Stimulated activated CD8-positive, alpha-beta memory T cell treated with anti-CD3 and anti-CD28 coated beads, Interleukin-2, amount 100 ng/mL, for 48 hours (primary cell): ENCODE data around the gene CNTNAP2.
"Not testable (repeated sequence)": the region's sequence is repeated elsewhere in the genome, so short reads cannot be mapped to it uniquely, and the experiment has no call there.

Source experiments
- DNase-seq, 2 donors: peaks; one replicate each; pipeline ENCODE4 v3.0.0-alpha.2; 2020; ENCODE audit warnings: low read depth in 2 of 2

Gene CNTNAP2

GRCh38 chr7:147096629-147097028 is 980.0 kb downstream of the CNTNAP2 start:
- no peak for DNase-seq

GRCh38 chr7:147103224-147103623 is 986.6 kb downstream of the CNTNAP2 start:
- no peak for DNase-seq

- DNase-seq, result no peak
These were observed 990.1 kb downstream of the CNTNAP2 start for GRCh38 chr7:147106746-147107145.

DNA sequence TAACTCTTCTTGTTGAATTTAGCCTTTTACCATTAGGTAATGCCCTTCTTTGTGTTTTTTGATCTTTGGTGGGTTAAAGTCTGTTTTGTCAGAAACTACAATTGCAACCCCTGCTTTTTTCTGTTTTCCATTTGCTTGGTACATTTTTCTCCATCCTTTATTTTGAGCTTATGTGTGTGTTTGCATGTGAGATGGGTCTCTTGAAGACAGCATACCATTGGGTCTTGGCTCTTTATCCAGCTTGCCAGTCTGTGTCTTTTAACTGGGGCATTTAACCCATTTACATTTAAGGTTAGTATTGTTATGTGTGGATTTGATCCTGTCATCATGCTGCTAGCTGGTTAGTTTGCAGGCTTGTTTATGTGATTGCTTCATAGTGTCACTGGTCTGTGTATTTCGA is 997.9 kb downstream of the CNTNAP2 start:
- not testable (repeated sequence) for DNase-seq

GRCh38 chr7:147136352-147136751 is 1019.8 kb downstream of the CNTNAP2 start:
- DNase-seq, result no peak

DNA sequence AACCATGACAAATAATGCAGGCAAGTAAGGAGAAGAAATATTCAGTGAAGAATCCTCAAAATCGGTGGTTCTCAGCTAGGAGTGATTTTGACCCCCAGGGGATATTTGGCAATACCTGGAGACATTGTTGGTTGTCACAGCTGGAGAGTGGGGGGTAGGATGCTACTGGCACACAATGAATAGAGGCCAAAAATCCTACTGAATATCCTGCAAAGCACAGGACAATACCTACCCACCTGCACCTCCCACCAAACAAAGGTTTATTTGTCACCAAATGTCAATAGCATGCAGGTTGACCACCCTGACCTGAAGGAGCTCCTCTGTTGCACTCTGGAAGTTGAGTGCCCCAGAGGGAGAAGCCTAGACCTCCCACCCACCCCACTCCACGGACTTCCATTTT is 1028.6 kb downstream of the CNTNAP2 start:
- DNase-seq, result no peak

- no peak for DNase-seq
These were observed 1029.6 kb downstream of the CNTNAP2 start for GRCh38 chr7:147146169-147146568.

- DNase-seq, result no peak
These were observed 1035.1 kb downstream of the CNTNAP2 start for GRCh38 chr7:147151661-147152060.

DNA sequence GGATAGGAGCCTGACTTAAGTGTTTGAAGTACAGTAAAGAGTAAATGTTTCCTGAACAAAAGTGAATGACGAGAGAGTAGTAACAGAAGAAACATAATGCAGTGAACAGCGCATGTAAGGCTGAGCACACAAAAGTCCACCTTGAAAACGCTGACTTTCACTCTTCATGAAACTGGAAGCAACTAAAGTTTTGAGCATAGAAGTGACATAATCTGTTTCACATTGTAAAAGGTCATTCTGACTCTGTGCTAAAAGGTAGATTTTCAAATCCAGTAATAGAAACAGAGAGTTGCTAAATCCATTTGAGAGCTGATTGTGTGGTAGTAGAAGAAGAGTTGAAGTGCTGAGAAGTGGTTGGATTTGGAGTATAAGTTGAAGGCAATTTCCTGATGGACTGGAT is 1037.0 kb downstream of the CNTNAP2 start:
- DNase-seq, result no peak

GRCh38 chr7:147161405-147161804 is 1044.8 kb downstream of the CNTNAP2 start:
- DNase-seq, result no peak

GRCh38 chr7:147170341-147171012 is 1053.9 kb downstream of the CNTNAP2 start:
- DNase-seq, result no peak

DNA sequence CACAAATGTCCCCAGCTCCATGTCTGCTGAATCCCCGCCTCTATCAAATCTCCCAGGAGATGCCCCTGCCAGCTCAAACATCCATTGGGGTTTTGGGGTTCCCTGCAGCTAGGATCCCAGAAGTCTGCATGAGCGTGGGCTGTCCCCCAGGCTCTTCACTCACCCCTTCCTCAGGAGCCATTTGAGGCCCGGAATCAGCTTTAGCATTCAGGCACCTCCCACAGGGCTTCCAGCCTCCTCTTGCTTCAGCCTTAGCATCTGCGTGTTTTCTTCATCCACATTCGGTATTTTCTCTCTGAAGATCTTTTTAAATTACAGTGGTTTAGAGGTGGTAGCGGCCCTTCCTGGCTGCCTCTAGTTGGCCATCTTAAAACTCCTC is 1054.4 kb downstream of the CNTNAP2 start:
- no peak for DNase-seq

DNA sequence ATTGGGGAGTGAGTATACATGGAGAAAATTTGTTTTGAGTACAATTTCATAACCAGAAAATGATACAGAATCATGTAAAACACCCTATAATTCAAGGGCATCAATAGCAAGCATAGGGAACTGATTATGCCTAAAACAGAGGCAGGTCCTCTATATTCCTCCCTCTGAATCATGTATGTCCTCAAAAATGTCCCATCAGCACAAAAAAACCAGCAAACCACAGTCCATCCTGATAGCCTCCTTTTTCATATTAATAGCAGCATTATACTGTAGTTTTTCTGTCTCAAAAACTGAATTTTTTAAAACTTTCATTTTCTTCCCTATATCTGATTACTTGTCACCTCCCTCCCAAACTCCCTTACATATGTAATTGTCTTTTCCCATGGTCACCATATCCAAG is 1057.3 kb downstream of the CNTNAP2 start:
- no peak for DNase-seq

- no peak for DNase-seq
These were observed 1066.3 kb downstream of the CNTNAP2 start for GRCh38 chr7:147182874-147183273.

GRCh38 chr7:147183276-147183675 is 1066.7 kb downstream of the CNTNAP2 start:
- DNase-seq, result no peak

DNA sequence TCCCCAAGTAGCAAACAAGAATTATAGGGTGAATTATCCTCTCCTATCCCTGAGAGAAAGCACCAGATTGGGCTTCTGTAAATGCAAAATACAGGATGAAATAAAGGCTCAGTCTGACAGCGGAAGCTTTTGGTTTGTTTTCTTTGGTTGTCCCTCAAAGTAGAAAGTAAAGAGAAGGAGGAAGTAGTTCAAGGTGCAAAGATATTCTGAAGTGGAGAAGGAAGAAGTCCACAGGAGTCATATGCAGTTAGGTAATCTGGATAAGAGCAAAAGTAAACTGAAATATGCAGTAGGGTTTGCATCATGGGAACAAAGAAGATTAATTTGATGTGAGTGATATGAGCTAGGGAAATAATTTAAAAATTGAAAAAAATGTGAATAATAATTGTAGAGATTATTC is 1071.9 kb downstream of the CNTNAP2 start:
- DNase-seq, result no peak

DNA sequence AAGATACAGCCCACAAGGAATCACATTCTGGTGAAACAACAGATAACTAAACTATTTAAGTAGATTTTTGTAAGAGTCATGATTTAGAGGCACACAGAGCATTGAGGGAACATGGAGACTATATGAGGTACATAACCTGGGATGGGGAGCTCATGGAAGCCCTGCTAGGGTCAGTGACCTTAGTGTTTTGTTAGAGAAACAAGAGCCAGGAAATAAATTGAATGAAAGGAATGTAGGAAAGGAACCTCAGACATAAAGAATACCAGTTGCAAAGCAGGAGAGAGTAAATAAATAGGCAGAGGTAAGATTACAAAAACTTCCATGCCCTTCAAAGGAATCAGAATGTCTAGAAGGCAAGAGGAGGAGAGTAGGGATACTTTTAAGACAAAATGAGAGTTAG is 1076.9 kb downstream of the CNTNAP2 start:
- no peak for DNase-seq

GRCh38 chr7:147196481-147196880 is 1079.9 kb downstream of the CNTNAP2 start:
- DNase-seq, result no peak

GRCh38 chr7:147197006-147197405 is 1080.4 kb downstream of the CNTNAP2 start:
- DNase-seq, result no peak

DNA sequence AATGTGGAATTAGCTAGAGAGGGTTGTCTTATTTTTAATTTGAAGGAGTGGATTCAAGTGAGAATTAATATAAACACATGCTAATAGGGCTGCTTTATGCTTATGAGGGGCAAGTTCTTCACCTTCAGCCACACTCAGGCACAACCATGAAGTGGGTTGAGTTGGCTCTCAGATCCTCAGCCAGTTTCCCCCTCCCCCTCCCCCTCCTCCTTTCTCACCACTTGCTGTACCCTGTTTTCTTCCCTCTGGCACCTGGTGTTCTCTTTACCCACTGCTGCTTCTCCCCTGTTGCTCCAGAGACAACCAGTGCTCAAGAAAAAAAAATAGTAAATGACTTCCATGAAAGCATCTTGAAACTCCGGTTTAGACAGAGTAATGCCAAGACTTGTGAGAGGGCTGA is 1083.3 kb downstream of the CNTNAP2 start:
- DNase-seq, result no peak

- no peak for DNase-seq
These were observed 1091.4 kb downstream of the CNTNAP2 start for GRCh38 chr7:147207988-147208387.

DNA sequence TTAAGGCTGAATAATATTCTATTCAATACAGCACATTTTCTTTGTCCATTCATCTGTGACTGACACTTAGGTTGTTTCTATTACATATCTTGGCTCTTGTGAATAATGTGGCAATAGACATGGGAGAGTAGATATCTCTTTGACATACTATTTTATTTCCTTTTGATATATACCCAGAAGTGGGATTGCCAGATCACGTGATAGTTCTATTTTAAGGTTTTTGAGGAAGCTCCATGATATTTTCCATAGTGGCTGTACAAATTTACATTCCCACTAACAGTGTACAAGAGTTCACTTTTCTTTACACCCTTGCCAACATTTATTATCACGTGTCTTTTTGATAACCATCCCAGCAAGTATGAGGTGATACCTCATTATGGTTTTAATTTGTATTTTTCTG is 1114.7 kb downstream of the CNTNAP2 start:
- DNase-seq, result no peak

DNA sequence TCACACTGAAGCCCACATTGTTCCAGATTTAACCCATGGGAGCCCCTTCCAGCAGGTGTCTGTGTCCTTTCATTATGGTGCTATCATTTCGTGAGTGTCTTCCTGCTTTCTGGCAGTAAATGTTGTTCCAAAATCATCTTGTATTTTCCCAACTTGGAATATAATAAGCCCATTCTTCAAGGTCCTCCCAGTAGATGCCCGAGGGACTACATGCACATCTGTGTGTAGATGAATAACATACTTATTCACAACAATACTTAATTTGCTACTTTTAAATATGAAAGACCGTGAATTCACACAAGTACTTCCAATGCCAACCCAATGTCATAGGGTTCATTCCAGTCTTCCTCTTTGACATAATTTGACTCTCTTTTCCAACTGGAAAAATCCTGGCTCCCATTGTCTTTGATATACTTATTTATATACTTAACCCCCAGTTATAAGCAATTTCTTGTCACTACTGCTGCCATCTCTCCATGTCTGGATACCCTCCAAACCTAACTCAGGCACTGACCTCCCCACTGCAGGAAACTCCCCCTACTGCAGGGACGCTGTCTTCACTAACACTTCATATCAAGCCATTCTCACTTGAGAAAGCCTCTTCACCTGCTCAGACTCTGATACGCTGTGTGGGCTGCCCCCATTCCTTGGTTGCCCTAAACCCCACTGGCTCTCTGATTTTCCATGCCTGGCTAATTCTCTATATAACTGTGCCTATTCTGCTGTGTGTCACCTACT is 1119.2 kb downstream of the CNTNAP2 start:
- no peak for DNase-seq

DNA sequence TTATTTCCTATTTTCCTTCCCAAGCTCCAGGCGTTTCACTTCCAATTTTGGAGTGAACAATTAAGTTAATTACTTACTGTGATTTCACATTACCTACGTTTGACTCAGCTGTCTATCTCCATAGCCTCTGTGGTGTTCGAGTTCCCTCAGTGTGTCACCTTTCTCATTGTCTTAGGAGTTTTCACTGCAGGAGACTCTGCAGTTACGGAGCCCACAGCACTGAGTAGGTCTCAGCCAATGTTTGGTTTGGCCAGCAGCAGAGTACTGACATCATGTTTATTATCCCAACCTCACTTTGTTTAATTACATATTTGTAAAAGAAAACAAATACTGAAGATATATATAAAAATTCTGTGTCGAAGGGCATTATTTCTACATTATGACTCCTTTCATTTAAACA is 1123.9 kb downstream of the CNTNAP2 start:
- DNase-seq, result no peak
